ENCODE measurements around the gene LRMDA. TPM values are rescaled to one million over a fixed set of nuclear protein-coding genes. Genes with fewer than 3 reads are reported as not detected.

LRMDA gene
- total RNA-seq, 2 experiments from 2014 or later: not detected

DNA sequence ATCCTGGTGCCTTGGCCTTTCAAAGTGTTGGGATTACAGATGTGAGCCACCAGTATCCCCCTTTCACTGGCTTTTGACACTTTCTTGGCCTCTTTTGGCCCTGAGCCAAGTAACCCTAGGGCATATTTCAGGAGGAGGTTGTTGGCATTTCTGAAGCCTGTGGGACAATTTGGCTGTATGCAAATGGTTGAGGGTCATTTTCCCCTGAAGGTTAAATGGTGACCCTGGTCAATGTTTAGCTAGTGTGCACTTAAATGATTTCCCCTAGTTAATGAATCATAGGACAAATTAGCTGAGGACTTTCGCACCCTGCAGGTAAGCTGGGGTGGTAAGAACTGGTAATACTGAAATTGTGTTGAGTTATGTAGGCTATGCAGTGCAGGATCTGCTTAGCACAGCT lies 660.5 kb downstream of the LRMDA start:
- H3K4me3 ChIP-seq (ENCODE audit: low read length): no peak overlapping the region
- no peaks in the 10 kb centered on the region for H3K36me3 Mint-ChIP-seq (ENCODE audit: low read depth)
- no peak overlapping the region for H3K4me3 Mint-ChIP-seq
- no peaks in the 10 kb centered on the region for H3K27me3 ChIP-seq (ENCODE audit: control insufficient read depth in 1 of 2, insufficient read depth in 2 of 2, low read length in 2 of 2)
- H3K4me1 Mint-ChIP-seq (ENCODE audit: low read depth): no peaks in the 10 kb centered on the region
- intact Hi-C loops (cut with DNase I, micrococcal nuclease): no loop called here
- no peaks in the 10 kb centered on the region for H3K27me3 Mint-ChIP-seq
- H3K9me3 Mint-ChIP-seq: no peaks in the 10 kb centered on the region
- no peaks in the 10 kb centered on the region for H3K36me3 ChIP-seq (ENCODE audit: insufficient read depth, low read length)
- H3K27ac Mint-ChIP-seq: no peak overlapping the region
- POLR2A ChIA-PET: no interaction called here
- TF ChIP-seq, protein P1, sequence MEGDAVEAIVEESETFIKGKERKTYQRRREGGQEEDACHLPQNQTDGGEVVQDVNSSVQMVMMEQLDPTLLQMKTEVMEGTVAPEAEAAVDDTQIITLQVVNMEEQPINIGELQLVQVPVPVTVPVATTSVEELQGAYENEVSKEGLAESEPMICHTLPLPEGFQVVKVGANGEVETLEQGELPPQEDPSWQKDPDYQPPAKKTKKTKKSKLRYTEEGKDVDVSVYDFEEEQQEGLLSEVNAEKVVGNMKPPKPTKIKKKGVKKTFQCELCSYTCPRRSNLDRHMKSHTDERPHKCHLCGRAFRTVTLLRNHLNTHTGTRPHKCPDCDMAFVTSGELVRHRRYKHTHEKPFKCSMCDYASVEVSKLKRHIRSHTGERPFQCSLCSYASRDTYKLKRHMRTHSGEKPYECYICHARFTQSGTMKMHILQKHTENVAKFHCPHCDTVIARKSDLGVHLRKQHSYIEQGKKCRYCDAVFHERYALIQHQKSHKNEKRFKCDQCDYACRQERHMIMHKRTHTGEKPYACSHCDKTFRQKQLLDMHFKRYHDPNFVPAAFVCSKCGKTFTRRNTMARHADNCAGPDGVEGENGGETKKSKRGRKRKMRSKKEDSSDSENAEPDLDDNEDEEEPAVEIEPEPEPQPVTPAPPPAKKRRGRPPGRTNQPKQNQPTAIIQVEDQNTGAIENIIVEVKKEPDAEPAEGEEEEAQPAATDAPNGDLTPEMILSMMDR (IDR thresholded peaks at IDR 0.05): no peak
- no peak for DNase-seq
- H3K4me1 ChIP-seq (ENCODE audit: insufficient read depth, low read length): no peaks in the 10 kb centered on the region
- CTCF ChIA-PET: no interaction called here
- ATAC-seq (ENCODE audit: poor library complexity): no peak
- no peak overlapping the region for H3K27ac ChIP-seq (ENCODE audit: low read depth in 1 of 2, low read length in 2 of 2)
- peaks cover 0 to 6% of the 10 kb centered on the region in 2 experiments for H3K9me3 ChIP-seq (ENCODE audit: control insufficient read depth in 1 of 2, insufficient read depth in 1 of 2, low read length in 2 of 2)

DNA sequence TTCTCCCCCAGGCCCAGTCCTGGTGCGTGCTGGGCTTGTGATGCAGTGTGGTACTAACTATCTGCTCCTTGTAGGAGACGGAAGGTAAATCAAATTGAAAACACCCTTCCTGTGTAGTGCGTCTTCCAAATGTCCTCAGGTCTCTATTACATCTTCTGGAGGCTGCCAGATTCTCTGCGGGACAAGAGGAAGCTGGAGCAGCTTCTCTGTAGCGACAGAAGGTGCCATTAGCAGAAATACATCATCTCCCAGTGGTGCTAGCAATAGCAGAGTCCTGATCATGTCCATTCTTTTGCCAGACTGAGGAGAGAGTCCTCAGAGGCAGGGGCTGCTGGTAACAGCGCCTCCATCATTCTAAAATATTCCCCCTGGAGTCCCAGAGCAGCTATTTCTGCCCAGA lies 675.2 kb downstream of the LRMDA start:
- Mint-ChIP-seq H3K27me3 (peaks cover 5% of the 10 kb centered on the region), H3K36me3 (ENCODE audit: low read depth) (no peaks in the 10 kb centered on the region), H3K4me3 (no peak overlapping the region), H3K9me3 (no peaks in the 10 kb centered on the region), H3K4me1 (ENCODE audit: low read depth) (no peaks in the 10 kb centered on the region), H3K27ac (no peak overlapping the region)
- ATAC-seq (ENCODE audit: poor library complexity) (no peak), DNase-seq (no peak)
- ChIA-PET CTCF (no interaction called here), POLR2A (no interaction called here)
- TF ChIP-seq, protein P1 (IDR thresholded peaks at IDR 0.05): no peak
- Histone ChIP-seq H3K27me3 (ENCODE audit: control insufficient read depth in 1 of 2, insufficient read depth in 2 of 2, low read length in 2 of 2) (no peaks in the 10 kb centered on the region), H3K36me3 (ENCODE audit: insufficient read depth, low read length) (no peaks in the 10 kb centered on the region), H3K4me3 (ENCODE audit: low read length) (no peak overlapping the region), H3K9me3 (ENCODE audit: control insufficient read depth in 1 of 2, insufficient read depth in 1 of 2, low read length in 2 of 2) (peaks cover 0 to under 1% of the 10 kb centered on the region in 2 experiments), H3K4me1 (ENCODE audit: insufficient read depth, low read length) (no peaks in the 10 kb centered on the region), H3K27ac (ENCODE audit: low read depth in 1 of 2, low read length in 2 of 2) (no peak overlapping the region)
- intact Hi-C loops (cut with DNase I, micrococcal nuclease): no loop called here

DNA sequence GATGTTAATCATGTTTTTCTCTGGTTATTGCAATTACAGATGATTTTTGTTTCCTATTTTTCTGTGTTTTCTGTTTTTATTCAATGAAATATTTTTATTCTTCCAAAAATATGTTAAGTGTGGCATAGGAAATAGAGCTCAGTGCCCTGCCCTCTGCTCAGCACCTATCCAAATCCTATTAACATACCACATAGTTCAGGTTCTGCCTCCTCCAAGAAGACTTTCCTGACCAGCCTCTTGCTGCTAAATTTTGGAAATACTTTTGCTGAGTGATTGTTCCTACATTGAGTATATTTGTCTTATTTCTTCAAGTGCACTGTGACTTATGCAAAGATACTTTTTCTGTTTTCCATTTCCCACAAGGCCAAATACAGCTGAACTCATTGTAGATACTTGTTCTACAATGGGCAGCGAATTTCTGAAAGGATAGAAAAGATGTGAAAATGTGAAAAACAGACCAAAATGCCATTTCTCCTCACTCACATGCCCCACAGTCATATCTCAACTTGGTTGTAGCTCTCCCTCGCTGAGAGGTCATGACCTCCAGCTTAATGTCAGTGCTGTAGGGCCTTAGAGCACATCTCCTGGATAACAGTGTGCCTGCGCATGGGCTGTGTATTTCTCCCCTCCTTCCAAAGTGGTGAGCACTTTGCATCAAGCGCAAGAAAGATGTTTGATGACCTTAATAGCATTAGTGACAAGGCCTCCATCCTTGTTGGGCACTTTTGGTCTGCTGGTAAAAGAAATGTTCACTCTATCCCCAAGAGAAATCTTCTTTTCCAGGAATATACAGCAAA lies 677.3 kb downstream of the LRMDA start:
- no peaks in the 10 kb centered on the region for H3K9me3 Mint-ChIP-seq
- no peak overlapping the region for H3K4me3 ChIP-seq (ENCODE audit: low read length)
- no peaks in the 10 kb centered on the region for H3K4me1 Mint-ChIP-seq (ENCODE audit: low read depth)
- no peaks in the 10 kb centered on the region for H3K36me3 Mint-ChIP-seq (ENCODE audit: low read depth)
- peaks cover 5% of the 10 kb centered on the region for H3K27me3 Mint-ChIP-seq
- intact Hi-C loops (cut with DNase I, micrococcal nuclease): no loop called here
- no peaks in the 10 kb centered on the region for H3K27me3 ChIP-seq (ENCODE audit: control insufficient read depth in 1 of 2, insufficient read depth in 2 of 2, low read length in 2 of 2)
- no peak overlapping the region for H3K4me3 Mint-ChIP-seq
- no peaks in the 10 kb centered on the region for H3K36me3 ChIP-seq (ENCODE audit: insufficient read depth, low read length)
- CTCF ChIA-PET: no interaction called here
- H3K9me3 ChIP-seq (ENCODE audit: control insufficient read depth in 1 of 2, insufficient read depth in 1 of 2, low read length in 2 of 2): peaks cover 0 to 10% of the 10 kb centered on the region in 2 experiments
- TF ChIP-seq, protein P1 (IDR thresholded peaks at IDR 0.05): no peak
- POLR2A ChIA-PET: no interaction called here
- H3K4me1 ChIP-seq (ENCODE audit: insufficient read depth, low read length): no peaks in the 10 kb centered on the region
- H3K27ac ChIP-seq (ENCODE audit: low read depth in 1 of 2, low read length in 2 of 2): no peak overlapping the region
- ATAC-seq (ENCODE audit: poor library complexity) (no peak), DNase-seq (no peak)
- H3K27ac Mint-ChIP-seq: no peak overlapping the region
